HEK293T (cell line): Measurements from ENCODE around the gene RPL15.

Experiments
- BHLHE40 ChIP-seq: fragments of 450-650 bp; IDR thresholded peaks from 2 replicates; pipeline ENCODE4 v1.6.1; 2016; ENCODE audit warnings: mild to moderate bottlenecking, moderate library complexity, borderline replicate concordance
- SP1 ChIP-seq: fragments of 450-650 bp; IDR thresholded peaks from 2 replicates; pipeline ENCODE4 v1.6.1; 2017
- SUZ12 ChIP-seq: fragments of 450-650 bp; IDR thresholded peaks from 2 replicates; pipeline ENCODE4 v1.6.1; 2016; ENCODE audit warnings: mild to moderate bottlenecking
- TARDBP ChIP-seq: fragments of 450-650 bp; IDR thresholded peaks from 2 replicates; pipeline ENCODE4 v1.6.1; 2016
- ZNF384 ChIP-seq: fragments of 450-650 bp; IDR thresholded peaks from 2 replicates; pipeline ENCODE4 v1.6.1; 2016

GRCh38 chr3:23909341-23909740 lies 7.6 kb upstream of the RPL15 start:
- no peak for TF ChIP-seq ZNF384
- TF ChIP-seq SUZ12 = no peak
- no peak for TF ChIP-seq SP1
- TF ChIP-seq TARDBP = no peak
- TF ChIP-seq BHLHE40 = no peak
